Left lung (tissue), 10 donors: ENCODE data around the gene GLYR1. TPM values are rescaled to one million over a fixed set of nuclear protein-coding genes. Genes with fewer than 3 reads are reported as not detected.

Experiments used
- ATAC-seq: fragments of 200-7000 bp; cut with Tn5 transposase; one replicate; pipeline ENCODE4 v1.9.1; 2020; ENCODE audit warnings: moderate library complexity
- DNase-seq, 4 donors: peaks; one replicate each; pipeline ENCODE4 v3.0.0-alpha.2; 2013 to 2020
- H3K27ac ChIP-seq, 2 donors: fragments of 200-600 bp; sonication (generic) in 1 of 2; one replicate each; pipeline versions ENCODE4 v1.5.0 to v1.8.0; 2020 to 2021
- H3K27me3 ChIP-seq, 2 donors: fragments of 200-600 bp; sonication (generic) in 1 of 2; one replicate each; pipeline versions ENCODE4 v1.5.0 to v1.8.0; 2020 to 2021
- H3K36me3 ChIP-seq, 2 donors: fragments of 200-600 bp; sonication (generic) in 1 of 2; one replicate each; pipeline versions ENCODE4 v1.5.0 to v1.8.0; 2020 to 2021
- H3K4me1 ChIP-seq, 2 donors: fragments of 200-600 bp; one replicate each; pipeline ENCODE4 v1.8.0; 2021
- H3K4me3 ChIP-seq, 2 donors: fragments of 200-600 bp; sonication (generic) in 1 of 2; one replicate each; pipeline versions ENCODE4 v1.5.0 to v1.8.0; 2020 to 2021; ENCODE audit warnings: mild to moderate bottlenecking in 1 of 2
- H3K9me3 ChIP-seq, 2 donors: fragments of 200-600 bp; sonication (generic) in 1 of 2; one replicate each; pipeline versions ENCODE4 v1.5.0 to v1.8.0; 2020 to 2021
- CTCF ChIP-seq, 2 donors: fragments of 200-600 bp; sonication (generic) in 1 of 2; IDR thresholded peaks; one replicate each; pipeline versions ENCODE4 v1.5.0 to v1.8.0; 2021; ENCODE audit warnings: antibody characterized with exemption in 2 of 2
- intact Hi-C, 2 donors: fragments of 100-400 bp; cut with DNase I; formaldehyde crosslinking; loops; one replicate each; pipeline versions ENCODE4 v1.11.2 to v1.14.2; 2022
- polyA plus RNA-seq, 6 donors: library from polyadenylated mRNA; unstranded; fragments of 120-200 nt; gene quantifications; one replicate each; pipeline ENCODE4 v1.2.1, GENCODE V29; 2013; ENCODE audit not compliant: insufficient read length in 6 of 6
- total RNA-seq, 2 donors: library from RNA; stranded (reverse); fragmentation: NEBNext Ultra II Directional; extraction: Animal tissue kit (Norgen Biotek cat#: 25700); gene quantifications; one replicate each; pipeline ENCODE4 v1.2.1, GENCODE V29; 2021
- donor health status: DM: no; HTN: yes; CAD: no.
- donor health status: DM: no; HTN: no; CAD: no.

GLYR1 gene
- total and polyA plus RNA-seq, 8 donors, result 65.2 to 128 (median 113) TPM

- no peaks in the 10 kb centered on the region for H3K4me1 ChIP-seq
- peaks cover 7 to 99% of the 10 kb centered on the region in 2 donors for H3K36me3 ChIP-seq
- DNase-seq, result no peak
- ATAC-seq, result no peak
- no peaks in the 10 kb centered on the region for H3K27me3 ChIP-seq
- intact Hi-C loops, result no loop called here
- H3K9me3 ChIP-seq, result no peaks in the 10 kb centered on the region
- TF ChIP-seq CTCF (IDR thresholded peaks at IDR 0.05), result no peak
- no peak overlapping the region for H3K4me3 ChIP-seq
- no peak overlapping the region for H3K27ac ChIP-seq
Observed at GRCh38 chr16:4830408-4830807, 16.7 kb downstream of the GLYR1 start.

- peaks cover 7 to 99% of the 10 kb centered on the region in 2 donors for H3K36me3 ChIP-seq
Observed at GRCh38 chr16:4828567-4829321, 18.3 kb downstream of the GLYR1 start.

GRCh38 chr16:4826980-4827379 is 20.1 kb downstream of the GLYR1 start:
- Histone ChIP-seq H3K27me3 (no peaks in the 10 kb centered on the region), H3K36me3 (peaks cover 5 to 100% of the 10 kb centered on the region in 2 donors), H3K9me3 (no peaks in the 10 kb centered on the region), H3K27ac (no peak overlapping the region), H3K4me3 (no peak overlapping the region), H3K4me1 (no peaks in the 10 kb centered on the region)
- TF ChIP-seq CTCF (IDR thresholded peaks at IDR 0.05), result no peak
- intact Hi-C loops, result no loop called here
- DNase-seq, result no peak
- ATAC-seq, result no peak

More at GRCh38 chr16:4828567-4829321, 18.3 kb downstream of the GLYR1 start:
- DNase-seq (no peak), ATAC-seq (no peak)
- intact Hi-C loops, result no loop called here
- TF ChIP-seq CTCF (IDR thresholded peaks at IDR 0.05), result no peak
- H3K27me3 ChIP-seq, result no peaks in the 10 kb centered on the region
- H3K9me3 ChIP-seq, result no peaks in the 10 kb centered on the region
- H3K27ac ChIP-seq, result no peak overlapping the region
- no peak overlapping the region for H3K4me3 ChIP-seq
- H3K4me1 ChIP-seq, result no peaks in the 10 kb centered on the region

- DNase-seq (no peak), ATAC-seq (no peak)
- peaks cover under 1 to 100% of the 10 kb centered on the region in 2 donors for H3K36me3 ChIP-seq
- no peaks in the 10 kb centered on the region for H3K4me1 ChIP-seq
- no peak overlapping the region for H3K27ac ChIP-seq
- no peak overlapping the region for H3K4me3 ChIP-seq
- H3K27me3 ChIP-seq, result no peaks in the 10 kb centered on the region
- TF ChIP-seq CTCF (IDR thresholded peaks at IDR 0.05), result no peak
- intact Hi-C loops, result no loop called here
- no peaks in the 10 kb centered on the region for H3K9me3 ChIP-seq
Observed at GRCh38 chr16:4826526-4826925, 20.6 kb downstream of the GLYR1 start.

GRCh38 chr16:4825196-4825595 is 21.9 kb downstream of the GLYR1 start:
- ATAC-seq (no peak), DNase-seq (no peak)
- H3K27ac ChIP-seq, result no peak overlapping the region
- no peaks in the 10 kb centered on the region for H3K9me3 ChIP-seq
- no peak overlapping the region for H3K4me3 ChIP-seq
- no peaks in the 10 kb centered on the region for H3K27me3 ChIP-seq
- no peak for TF ChIP-seq CTCF (IDR thresholded peaks at IDR 0.05)
- peaks cover 0 to 100% of the 10 kb centered on the region in 2 donors for H3K36me3 ChIP-seq
- H3K4me1 ChIP-seq, result no peaks in the 10 kb centered on the region
- intact Hi-C loops, result no loop called here
